Tibial nerve (tissue), 4 donors: ENCODE results near the gene CALR. TPM values are rescaled to one million over a fixed set of nuclear protein-coding genes. Genes with fewer than 3 reads are reported as not detected.
"Not testable (repeated sequence)": the region's sequence is repeated elsewhere in the genome, so short reads cannot be mapped to it uniquely, and the experiment has no call there.

Experiments used
- DNase-seq, 2 donors: peaks; one replicate each; pipeline ENCODE4 v3.0.0-alpha.2; 2019; ENCODE audit warnings: low spot score in 2 of 2
- H3K27ac ChIP-seq, 4 donors: fragments of 200-600 bp; sonication (generic) in 3 of 4; one replicate each; pipeline ENCODE4 v1.5.1; 2017 to 2019; ENCODE audit warnings: mild to moderate bottlenecking in 1 of 4
- H3K27me3 ChIP-seq, 2 donors: fragments of 200-600 bp; sonication (generic) in 1 of 2; one replicate each; pipeline versions ENCODE4 v1.5.1 to v1.6.0; 2017 to 2019
- H3K36me3 ChIP-seq, 3 donors: fragments of 200-600 bp; sonication (generic); one replicate each; pipeline ENCODE4 v1.5.1; 2018 to 2019
- H3K4me1 ChIP-seq, 4 donors: fragments of 200-600 bp; sonication (generic) in 3 of 4; one replicate each; pipeline ENCODE4 v1.5.1; 2017 to 2019
- H3K4me3 ChIP-seq, 4 donors: fragments of 200-600 bp; sonication (generic) in 3 of 4; one replicate each; pipeline ENCODE4 v1.5.1; 2017 to 2019; ENCODE audit warnings: mild to moderate bottlenecking in 1 of 4, moderate library complexity in 1 of 4
- H3K9me3 ChIP-seq, 4 donors: fragments of 200-600 bp; sonication (generic) in 3 of 4; one replicate each; pipeline ENCODE4 v1.5.1; 2017 to 2019
- CTCF ChIP-seq, 5 experiments: fragments of 200-600 bp in 3 of 5; fragments of 450-650 bp in 2 of 5; sonication (generic) in 3 of 5; IDR thresholded peaks; one replicate each; pipeline ENCODE4 v1.5.1; 2016 to 2019; ENCODE audit warnings: antibody characterized with exemption in 5 of 5, mild to moderate bottlenecking in 3 of 5, moderate library complexity in 2 of 5
- EP300 ChIP-seq, 2 donors: sonication (generic); formaldehyde crosslinking; IDR thresholded peaks; one replicate each; pipeline ENCODE4 v1.6.1; 2017; ENCODE audit warnings: antibody characterized with exemption in 2 of 2, mild to moderate bottlenecking in 1 of 2
- POLR2A ChIP-seq, 2 donors: fragments of 450-650 bp; IDR thresholded peaks; one replicate each; pipeline ENCODE4 v1.6.1; 2017; ENCODE audit warnings: antibody characterized with exemption in 2 of 2, mild to moderate bottlenecking in 2 of 2, moderate library complexity in 2 of 2
- WGBS, 2 donors: methylation state at CpG; one replicate each; pipeline ENCODE4 v1.1.5; 2018; 5-methylcytosine and 5-hydroxymethylcytosine counted together
- total RNA-seq, 4 donors: library from RNA; depleted of rRNA; stranded (reverse); fragments of >200 nt; gene quantifications; one replicate each; pipeline ENCODE4 v1.1.0, GENCODE V29; 2016

CALR gene
- total RNA-seq, 4 donors from 2014 or later: 173 to 398 (median 313) TPM

GRCh38 chr19:12954612-12954962, 16.2 kb downstream of the CALR start:
- 0 to 30% methylated on average over 1 of the region's 1 CpG for WGBS, 2 donors
- no peak for DNase-seq
- no peaks in the 10 kb centered on the region for H3K27me3 ChIP-seq
- H3K9me3 ChIP-seq: no peaks in the 10 kb centered on the region
- H3K27ac ChIP-seq: peak overlapping the region in 1 of 4 donors; percentile 26
- TF ChIP-seq POLR2A (IDR thresholded peaks at IDR 0.05) (no peak), EP300 (IDR thresholded peaks at IDR 0.05) (no peak)
- H3K4me3 ChIP-seq: no peak overlapping the region
- peaks cover 0 to 52% (median 18%) of the 10 kb centered on the region in 4 donors for H3K4me1 ChIP-seq
- peaks cover 0 to 63% (median 9%) of the 10 kb centered on the region in 3 donors for H3K36me3 ChIP-seq

DNA sequence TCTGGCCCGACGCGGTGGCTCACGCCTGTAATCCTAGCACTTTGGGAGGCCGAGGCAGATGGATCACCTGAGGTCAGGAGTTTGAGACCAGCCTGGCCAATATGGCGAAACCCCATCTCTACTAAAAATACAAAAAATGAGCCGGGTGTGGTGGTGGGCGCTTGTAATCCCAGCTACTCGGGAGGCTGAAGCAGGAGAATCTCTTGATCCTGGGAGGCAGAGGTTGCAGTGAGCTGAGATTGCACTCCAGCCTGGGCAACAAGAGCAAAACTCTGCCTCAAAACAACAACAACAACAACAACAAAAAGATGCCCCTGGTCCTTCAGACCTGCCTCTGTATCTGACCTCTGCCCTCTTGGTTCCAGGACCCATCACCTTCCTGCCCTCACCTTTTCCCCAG, 17.2 kb downstream of the CALR start:
- peaks cover 0 to 53% (median 5%) of the 10 kb centered on the region in 3 donors for H3K36me3 ChIP-seq
- H3K27me3 ChIP-seq, DNase-seq, H3K4me3 ChIP-seq, H3K9me3 ChIP-seq: not testable (repeated sequence)
- WGBS, 2 donors: 87 to 88% methylated on average over 9 of the region's 9 CpGs
- peak overlapping the region in 1 of 4 donors; percentile 91 for H3K27ac ChIP-seq
- peaks cover 0 to 52% (median 18%) of the 10 kb centered on the region in 4 donors for H3K4me1 ChIP-seq

DNA sequence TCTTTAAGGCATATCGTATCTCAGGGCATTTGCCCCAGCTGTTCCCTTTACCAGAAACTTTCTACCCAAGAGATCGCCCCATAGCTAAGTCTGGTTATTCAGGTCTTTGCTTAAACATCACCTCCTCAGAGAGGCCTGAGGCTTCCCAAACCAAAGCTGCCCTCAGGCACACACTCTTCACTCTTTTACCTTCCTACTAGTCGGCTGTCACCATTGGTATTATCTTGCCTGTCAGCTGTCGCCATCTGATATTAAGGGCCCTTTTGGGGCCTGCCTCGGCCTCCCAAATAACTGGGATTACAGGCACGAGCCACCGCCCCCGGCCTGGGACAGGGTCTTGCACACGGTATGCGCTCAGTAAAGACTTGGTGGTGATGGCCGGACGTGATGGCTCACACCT, 17.6 kb downstream of the CALR start:
- H3K4me1 ChIP-seq: peaks cover 0 to 52% (median 18%) of the 10 kb centered on the region in 4 donors
- peak overlapping the region in 3 of 4 donors; percentile 86 to 91 (median 89) for H3K27ac ChIP-seq
- peak overlapping the region in 3 of 4 donors; percentile 67 to 79 (median 72) for H3K4me3 ChIP-seq
- H3K9me3 ChIP-seq: no peaks in the 10 kb centered on the region
- peaks cover 0 to 49% (median 5%) of the 10 kb centered on the region in 3 donors for H3K36me3 ChIP-seq
- DNase-seq: no peak
- 61 to 67% methylated on average over 12 of the region's 12 CpGs for WGBS, 2 donors
- no peaks in the 10 kb centered on the region for H3K27me3 ChIP-seq
- no peak for TF ChIP-seq CTCF (IDR thresholded peaks at IDR 0.05)

GRCh38 chr19:12956446-12957388, 18.3 kb downstream of the CALR start, which contains the start of gene GADD45GIP1:
Gene GADD45GIP1, minus strand, starts transcription at chr19:12957223. Its CDS starts 11 bp downstream, at chr19:12957212.
- peaks cover 0 to 52% (median 18%) of the 10 kb centered on the region in 4 donors for H3K4me1 ChIP-seq
- TF ChIP-seq POLR2A (IDR thresholded peaks at IDR 0.05) (peak in 1 of 2 donors; percentile 53), EP300 (IDR thresholded peaks at IDR 0.05) (peak in 1 of 2 donors; percentile 53), CTCF (IDR thresholded peaks at IDR 0.05) (no peak)
- H3K27ac ChIP-seq: peak within 1 kb of the TSS; percentile 76 to 91 (median 88)
- H3K36me3 ChIP-seq: peaks cover 0 to 42% (median 5%) of the 10 kb centered on the region in 3 donors
- H3K4me3 ChIP-seq: peak within 1 kb of the TSS; percentile 66 to 79 (median 70)
- H3K27me3 ChIP-seq: no peaks in the 10 kb centered on the region
- WGBS, 2 donors: 6 to 14% methylated on average over 33 to 63 of the region's 84 CpGs
- no peaks in the 10 kb centered on the region for H3K9me3 ChIP-seq
- DNase-seq: peak; percentile 44 to 45

DNA sequence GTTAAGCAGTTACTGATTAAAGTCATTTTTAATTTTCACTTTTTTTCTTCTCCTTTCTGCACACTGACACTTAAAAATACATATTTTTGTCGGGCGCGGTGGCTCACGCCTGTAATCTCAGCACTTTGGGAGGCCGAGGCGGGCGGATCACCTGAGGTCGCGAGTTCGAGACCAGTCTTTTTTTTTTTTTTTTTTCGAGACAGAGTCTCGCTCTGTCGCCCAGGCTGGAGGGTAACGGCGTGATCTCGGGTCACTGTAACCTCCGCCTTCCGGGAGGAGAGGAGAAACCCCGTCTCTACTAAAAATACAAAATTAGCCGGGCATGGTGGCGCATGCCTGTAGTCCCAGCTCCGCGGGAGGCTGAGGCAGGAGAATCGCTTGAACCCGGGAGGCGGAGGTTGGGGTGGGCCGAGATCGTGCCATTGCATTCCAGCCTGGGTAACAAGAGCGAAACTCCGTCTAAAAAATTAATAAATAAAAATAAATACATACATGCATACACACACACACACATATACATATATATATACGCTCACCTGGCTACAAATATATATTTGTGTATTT, 19.1 kb downstream of the CALR start:
- Histone ChIP-seq H3K27ac (peak overlapping the region; percentile 76 to 91 (median 88)), H3K4me1 (peaks cover 0 to 48% (median 18%) of the 10 kb centered on the region in 4 donors), H3K36me3 (peaks cover 0 to 34% (median 5%) of the 10 kb centered on the region in 3 donors), H3K4me3 (peak overlapping the region; percentile 66 to 79 (median 70))
- H3K27me3 ChIP-seq, H3K9me3 ChIP-seq, DNase-seq: not testable (repeated sequence)
- 36 to 43% methylated on average over 31 of the region's 31 CpGs for WGBS, 2 donors

DNA sequence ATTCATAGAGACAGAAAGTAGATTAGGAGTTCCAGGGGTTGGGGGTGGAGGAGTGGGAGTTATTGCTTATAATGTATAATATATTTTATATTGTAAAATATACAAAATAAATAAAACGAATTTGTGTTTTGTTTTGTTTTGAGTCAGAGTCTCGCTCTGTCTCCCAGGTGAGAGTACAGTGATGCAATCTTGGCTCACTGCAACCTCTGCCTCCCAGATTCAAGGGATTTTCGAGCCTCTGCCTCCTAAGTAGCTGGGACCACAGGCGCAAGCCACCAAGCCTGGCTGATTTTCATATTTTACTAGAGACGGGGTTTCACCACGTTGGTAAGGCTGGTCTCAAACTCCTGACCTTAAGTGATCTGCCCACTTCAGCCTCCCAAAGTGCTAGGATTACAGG, 21.1 kb downstream of the CALR start:
- no peak for DNase-seq
- peaks cover 0 to 14% (median 0%) of the 10 kb centered on the region in 3 donors for H3K36me3 ChIP-seq
- 74 to 77% methylated on average over 6 of the region's 6 CpGs for WGBS, 2 donors
- H3K4me3 ChIP-seq: no peak overlapping the region
- TF ChIP-seq EP300 (IDR thresholded peaks at IDR 0.05) (no peak), POLR2A (IDR thresholded peaks at IDR 0.05) (no peak), CTCF (IDR thresholded peaks at IDR 0.05) (no peak)
- H3K27ac ChIP-seq: no peak overlapping the region
- peaks cover 0 to 28% (median 16%) of the 10 kb centered on the region in 4 donors for H3K4me1 ChIP-seq
- H3K9me3 ChIP-seq: no peaks in the 10 kb centered on the region
- H3K27me3 ChIP-seq: no peaks in the 10 kb centered on the region
